Ovary (tissue), 9 donors: ENCODE data around the gene IL17REL. TPM values are rescaled to one million over a fixed set of nuclear protein-coding genes. Genes with fewer than 3 reads are reported as not detected.
A peak's percentile ranks its signal among the peaks of the same experiment; 100 is the strongest.

ENCODE experiments used
- DNase-seq, 5 donors: peaks; one replicate each; pipeline ENCODE4 v3.0.0-alpha.2; 2019 to 2020
- H3K27ac ChIP-seq, 2 donors: fragments of 200-600 bp; one replicate each; pipeline versions ENCODE4 v1.5.1 to v1.8.0; 2019 to 2022
- H3K27me3 ChIP-seq: fragments of 200-600 bp; one replicate; pipeline ENCODE4 v1.8.0; 2022
- H3K36me3 ChIP-seq: fragments of 200-600 bp; sonication (generic); one replicate; pipeline ENCODE4 v1.5.1; 2019
- H3K4me1 ChIP-seq: one replicate; pipeline ENCODE4 v1.8.1; 2013; ENCODE audit warnings: mild to moderate bottlenecking, moderate library complexity; ENCODE audit not compliant: insufficient read depth
- H3K4me3 ChIP-seq: fragments of 200-600 bp; sonication (generic); one replicate; pipeline ENCODE4 v1.5.1; 2017
- H3K9me3 ChIP-seq, 2 donors: fragments of 200-600 bp in 1 of 2; sonication (generic) in 1 of 2; one replicate each; pipeline versions ENCODE4 v1.5.1 to v1.8.1; 2013 to 2019; ENCODE audit warnings: mild to moderate bottlenecking in 1 of 2, moderate library complexity in 1 of 2
- EP300 ChIP-seq: sonication (generic); formaldehyde crosslinking; IDR thresholded peaks from one replicate; pipeline ENCODE4 v1.6.1; 2017; ENCODE audit warnings: antibody characterized with exemption
- POLR2A ChIP-seq: fragments of 450-650 bp; IDR thresholded peaks from one replicate; pipeline ENCODE4 v1.6.1; 2017; ENCODE audit warnings: antibody characterized with exemption, mild to moderate bottlenecking, moderate library complexity
- WGBS, 3 donors: extraction: QIAGEN DNeasy Blood & Tissue Kit in 1 of 3; methylation state at CpG; one replicate each; pipeline versions ENCODE4 v1.1.5 to v1.1.7; 2013 to 2017; 5-methylcytosine and 5-hydroxymethylcytosine counted together
- intact Hi-C, 4 donors: fragments of 100-400 bp; cut with DNase I; formaldehyde crosslinking; loops; one replicate each; pipeline versions ENCODE4 v1.11.0 to v1.15.1; 2022 to 2023
- polyA plus RNA-seq, 2 donors: library from polyadenylated mRNA; stranded (reverse); fragments of 200-250 nt in 1 of 2; fragments of 350-450 nt in 1 of 2; fragmentation: Illumina TruSeq in 1 of 2; extraction: RNeasy Lipid Tissue Mini Kit (QIAGEN cat#74804) in 1 of 2; gene quantifications; one replicate each; pipeline ENCODE4 v1.2.3, GENCODE V29; 2013 to 2014
- total RNA-seq, 7 donors: library from RNA; depleted of rRNA in 2 of 7; stranded (reverse); fragments of >200 nt in 2 of 7; fragmentation: NEBNext Ultra II Directional in 3 of 7; extraction: Animal tissue kit (Norgen Biotek cat#: 25700) in 3 of 7; gene quantifications; one replicate each; pipeline versions ENCODE4 v1.1.0 to v1.2.4, GENCODE V29; 2016 to 2023
- TF ChIP-seq, protein P1 (sequence below), 3 donors: fragments of 450-650 bp in 2 of 3; fragments of 200-600 bp in 1 of 3; IDR thresholded peaks; one replicate each; pipeline versions ENCODE4 v1.5.1 to v1.8.0; 2016 to 2022; ENCODE audit warnings: antibody characterized with exemption in 3 of 3, mild to moderate bottlenecking in 1 of 3
- donor health status: DM: no; HTN: no; CAD: no; lungs with moderate emphysema.
- donor health status: DM: no; HTN: no; CAD: no.
- donor health status: Bipolar disorder and iron deficiency.
- donor health status: DM: yes; HTN: yes; CAD: no.
- donor health status: DM: no; HTN: no; CAD: no.
- donor health status: DM: yes; HTN: yes; CAD: no.

Gene IL17REL
- total and polyA plus RNA-seq, 9 donors = 0.05 to 0.18 (median 0.10) TPM; not detected in 5

DNA sequence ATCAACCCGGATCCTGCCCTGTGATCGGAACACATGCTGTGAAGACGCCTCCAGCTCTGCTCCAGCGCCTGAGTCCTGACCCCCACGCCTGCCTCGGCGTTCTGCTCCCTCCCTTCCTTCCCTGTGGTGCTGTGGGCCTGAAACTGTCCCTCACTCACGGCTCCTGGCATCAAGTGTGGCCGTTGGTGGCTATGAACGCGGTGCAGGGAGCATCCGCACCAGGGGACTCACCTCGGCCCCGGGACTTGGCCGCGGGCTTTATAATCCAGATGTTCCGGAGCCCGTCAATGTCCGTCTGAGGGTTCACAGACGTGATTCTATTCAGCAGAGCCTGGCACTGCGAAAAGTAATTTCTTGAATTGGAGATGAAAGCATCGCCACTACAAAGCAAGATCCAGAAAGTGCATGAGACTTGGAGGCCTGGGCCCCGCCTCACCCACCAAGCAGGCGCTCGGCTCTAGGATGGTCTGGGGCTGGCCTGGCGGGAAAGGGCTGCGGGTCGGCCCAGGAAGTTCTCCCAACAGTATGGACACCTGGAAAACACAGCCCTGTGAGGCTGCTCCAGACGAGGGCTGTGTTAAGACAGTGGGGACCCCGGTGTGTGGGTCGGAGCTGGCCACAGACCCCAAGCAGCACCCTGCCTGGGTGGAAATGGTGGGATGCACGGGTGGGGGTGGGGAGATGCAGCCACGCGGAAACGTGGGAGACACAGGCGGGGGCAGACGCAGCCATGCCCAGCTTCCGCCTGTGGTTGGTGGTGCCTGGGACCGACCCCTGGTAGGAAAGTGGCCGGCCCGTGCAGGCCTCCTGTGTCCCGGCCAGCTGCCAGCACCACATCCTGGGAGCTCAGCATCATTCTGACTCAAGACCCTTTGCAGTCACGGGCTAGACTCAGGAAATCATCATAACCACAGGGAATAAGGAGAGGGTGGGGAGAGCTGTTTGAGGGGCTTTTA, 21.8 kb upstream of the IL17REL start:
- 72 to 82% (median 76%) methylated on average over 39 to 43 of the region's 43 CpGs for WGBS, 3 donors

DNA sequence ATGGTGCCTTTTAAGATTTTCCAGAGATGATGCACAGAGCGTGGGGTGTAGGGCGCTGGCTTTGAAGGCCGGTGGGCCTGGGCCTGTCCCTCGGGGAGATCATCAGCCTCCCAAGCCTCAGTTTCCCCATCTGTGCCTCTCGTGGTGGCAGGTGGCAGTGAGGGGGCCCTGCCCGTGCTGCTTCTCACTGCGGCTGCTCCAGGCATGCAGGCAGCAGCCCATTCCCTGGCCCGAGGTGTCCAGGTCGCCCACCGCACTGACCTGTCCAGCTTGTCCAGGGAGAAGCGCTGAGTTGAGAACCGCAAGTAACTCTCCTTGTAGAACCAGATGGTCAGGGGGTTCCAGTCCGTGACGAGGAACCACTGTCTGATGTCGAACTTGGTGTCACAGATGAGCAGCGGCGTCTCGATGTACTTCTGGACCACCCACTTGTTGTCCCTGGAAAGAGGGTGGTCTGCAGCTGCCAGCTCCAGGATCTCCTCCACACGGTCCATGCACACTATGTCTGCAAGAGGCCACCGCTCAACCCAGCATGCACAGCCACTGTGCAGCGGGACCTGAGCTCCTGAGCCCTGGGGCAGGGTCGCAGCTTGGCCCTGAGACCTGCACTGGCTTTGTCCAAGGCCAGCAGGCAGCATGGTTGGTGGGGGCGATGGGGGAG, 20.5 kb upstream of the IL17REL start:
- TF ChIP-seq, protein P1, sequence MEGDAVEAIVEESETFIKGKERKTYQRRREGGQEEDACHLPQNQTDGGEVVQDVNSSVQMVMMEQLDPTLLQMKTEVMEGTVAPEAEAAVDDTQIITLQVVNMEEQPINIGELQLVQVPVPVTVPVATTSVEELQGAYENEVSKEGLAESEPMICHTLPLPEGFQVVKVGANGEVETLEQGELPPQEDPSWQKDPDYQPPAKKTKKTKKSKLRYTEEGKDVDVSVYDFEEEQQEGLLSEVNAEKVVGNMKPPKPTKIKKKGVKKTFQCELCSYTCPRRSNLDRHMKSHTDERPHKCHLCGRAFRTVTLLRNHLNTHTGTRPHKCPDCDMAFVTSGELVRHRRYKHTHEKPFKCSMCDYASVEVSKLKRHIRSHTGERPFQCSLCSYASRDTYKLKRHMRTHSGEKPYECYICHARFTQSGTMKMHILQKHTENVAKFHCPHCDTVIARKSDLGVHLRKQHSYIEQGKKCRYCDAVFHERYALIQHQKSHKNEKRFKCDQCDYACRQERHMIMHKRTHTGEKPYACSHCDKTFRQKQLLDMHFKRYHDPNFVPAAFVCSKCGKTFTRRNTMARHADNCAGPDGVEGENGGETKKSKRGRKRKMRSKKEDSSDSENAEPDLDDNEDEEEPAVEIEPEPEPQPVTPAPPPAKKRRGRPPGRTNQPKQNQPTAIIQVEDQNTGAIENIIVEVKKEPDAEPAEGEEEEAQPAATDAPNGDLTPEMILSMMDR (IDR thresholded peaks at IDR 0.05) = no peak
- no peak for TF ChIP-seq EP300
- no peak for TF ChIP-seq POLR2A
- DNase-seq = peak in 1 of 5 donors; percentile 30
- intact Hi-C loops = loop anchor here in 2 of 4 donors (5.0 kb wide), 2 partner anchors 106 to 266 kb away; no protein-coding TSS in a partner anchor
- Histone ChIP-seq H3K9me3 (no peaks in the 10 kb centered on the region), H3K4me3 (no peak overlapping the region), H3K36me3 (no peaks in the 10 kb centered on the region), H3K27me3 (no peaks in the 10 kb centered on the region), H3K27ac (no peak overlapping the region), H3K4me1 (no peaks in the 10 kb centered on the region)
- WGBS, 3 donors = 80 to 84% (median 84%) methylated on average over 16 to 23 of the region's 23 CpGs

More for the DNA sequence above, 21.8 kb upstream of the IL17REL start:
- Histone ChIP-seq H3K4me1 (no peaks in the 10 kb centered on the region), H3K4me3 (no peak overlapping the region), H3K27ac (no peak overlapping the region), H3K36me3 (no peaks in the 10 kb centered on the region), H3K9me3 (no peaks in the 10 kb centered on the region), H3K27me3 (no peaks in the 10 kb centered on the region)
- intact Hi-C loops = loop anchor here in 2 of 4 donors (5.0 kb wide), 2 partner anchors 107 to 267 kb away; no protein-coding TSS in a partner anchor
- DNase-seq = peak in 1 of 5 donors; percentile 19
- TF ChIP-seq, protein P1 (IDR thresholded peaks at IDR 0.05) = no peak
- no peak for TF ChIP-seq POLR2A
- TF ChIP-seq EP300 = no peak

DNA sequence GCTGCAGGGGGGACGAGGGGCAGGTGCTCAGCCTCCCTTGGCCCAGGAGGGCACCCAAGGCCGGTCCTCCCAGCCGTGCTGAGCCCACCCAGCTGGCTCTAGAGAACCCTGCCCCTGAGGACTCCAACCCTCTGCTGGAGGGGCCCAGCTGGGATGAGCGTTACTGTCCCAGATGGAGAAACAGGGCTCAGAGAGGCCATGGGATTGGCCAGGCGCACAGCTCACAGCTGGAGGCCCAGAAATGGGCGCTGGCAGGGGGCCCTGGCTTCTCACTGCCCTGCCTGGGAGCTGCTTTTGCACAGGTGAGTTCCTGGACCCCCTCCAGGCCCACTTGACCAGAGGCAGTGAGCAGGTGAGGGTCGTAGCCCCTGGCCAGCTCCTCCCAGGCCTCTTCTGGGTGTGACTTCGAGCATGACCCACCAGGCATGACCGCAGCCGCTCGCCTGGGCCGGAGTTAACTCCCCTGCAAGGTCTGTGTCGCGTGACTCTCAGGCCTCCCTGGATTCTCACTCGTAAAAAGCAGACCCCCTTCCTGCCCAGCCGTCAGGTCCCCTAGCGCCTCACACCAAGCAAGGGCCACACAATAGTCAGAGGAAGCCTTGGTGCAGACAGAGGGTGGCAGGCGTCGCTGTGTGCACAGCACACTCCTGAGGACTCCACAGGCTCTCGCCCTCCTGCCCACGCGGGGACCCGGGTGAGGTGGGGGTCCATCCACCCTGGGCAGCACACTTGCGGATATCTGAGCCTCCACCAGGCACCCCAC, 19.7 kb upstream of the IL17REL start:
- Histone ChIP-seq H3K9me3 (no peaks in the 10 kb centered on the region), H3K4me3 (no peak overlapping the region), H3K4me1 (no peaks in the 10 kb centered on the region), H3K27me3 (no peaks in the 10 kb centered on the region), H3K27ac (no peak overlapping the region), H3K36me3 (no peaks in the 10 kb centered on the region)
- intact Hi-C loops = loop anchor here in 2 of 4 donors (5.0 kb wide), 2 partner anchors 105 to 265 kb away; no protein-coding TSS in a partner anchor
- DNase-seq = peak in 1 of 5 donors; percentile 16
- no peak for TF ChIP-seq EP300
- TF ChIP-seq POLR2A = no peak
- TF ChIP-seq, protein P1 (IDR thresholded peaks at IDR 0.05) = no peak
- WGBS, 3 donors = 73 to 83% (median 78%) methylated on average over 22 to 24 of the region's 24 CpGs
